ENCODE data around the gene SSTR4.

The SSTR4 gene

GRCh38 chr20:23007886-23008655 is 27.0 kb upstream of the SSTR4 start:
- TF ChIP-seq CREB5 (CRISPR knock-in tag; IDR thresholded peaks at IDR 0.05; ENCODE audit: low read depth) (no peak), PPARA (CRISPR knock-in tag; IDR thresholded peaks at IDR 0.05; ENCODE audit: borderline replicate concordance) (no peak), PATZ1 (CRISPR knock-in tag; IDR thresholded peaks at IDR 0.05; ENCODE audit: borderline replicate concordance) (no peak), ZFP30 (CRISPR knock-in tag; IDR thresholded peaks at IDR 0.05) (no peak), RARB (CRISPR knock-in tag; IDR thresholded peaks at IDR 0.05) (no peak), ZFP3 (CRISPR knock-in tag; IDR thresholded peaks at IDR 0.05) (no peak)
- no peak for ATAC-seq

GRCh38 chr20:23008667-23009066 is 26.4 kb upstream of the SSTR4 start:
- no peak for TF ChIP-seq POU6F1 (CRISPR knock-in tag; IDR thresholded peaks at IDR 0.05; ENCODE audit: borderline replicate concordance, low read depth)
- no peak for TF ChIP-seq CREB5 (CRISPR knock-in tag; IDR thresholded peaks at IDR 0.05; ENCODE audit: low read depth)
- TF ChIP-seq TSHZ2 (CRISPR knock-in tag; IDR thresholded peaks at IDR 0.05) = no peak
- TF ChIP-seq OSR1 (CRISPR knock-in tag; IDR thresholded peaks at IDR 0.05) = no peak
- no peak for TF ChIP-seq BACH2 (CRISPR knock-in tag; IDR thresholded peaks at IDR 0.05; ENCODE audit: borderline replicate concordance)
- no peak for TF ChIP-seq ZFP3 (CRISPR knock-in tag; IDR thresholded peaks at IDR 0.05)
- TF ChIP-seq SNAI2 (CRISPR knock-in tag; IDR thresholded peaks at IDR 0.05) = no peak
- TF ChIP-seq ZNF8 (CRISPR knock-in tag; IDR thresholded peaks at IDR 0.05) = no peak
- TF ChIP-seq RARB (CRISPR knock-in tag; IDR thresholded peaks at IDR 0.05) = no peak
- no peak for TF ChIP-seq ESRRG (CRISPR knock-in tag; IDR thresholded peaks at IDR 0.05)
- no peak for ATAC-seq

GRCh38 chr20:23009636-23010035 is 25.5 kb upstream of the SSTR4 start:
- TF ChIP-seq PPARA (CRISPR knock-in tag; IDR thresholded peaks at IDR 0.05; ENCODE audit: borderline replicate concordance) = no peak
- TF ChIP-seq POU6F1 (CRISPR knock-in tag; IDR thresholded peaks at IDR 0.05; ENCODE audit: borderline replicate concordance, low read depth) = no peak
- TF ChIP-seq ZC3H10 (CRISPR knock-in tag; IDR thresholded peaks at IDR 0.05) = no peak
- TF ChIP-seq ARNTL (CRISPR knock-in tag; IDR thresholded peaks at IDR 0.05; ENCODE audit: borderline replicate concordance, low read depth) = no peak
- no peak for TF ChIP-seq TSHZ2 (CRISPR knock-in tag; IDR thresholded peaks at IDR 0.05)
- TF ChIP-seq CREB5 (CRISPR knock-in tag; IDR thresholded peaks at IDR 0.05; ENCODE audit: low read depth) = no peak
- TF ChIP-seq ZNF70 (CRISPR knock-in tag; IDR thresholded peaks at IDR 0.05) = no peak
- TF ChIP-seq ZNF8 (CRISPR knock-in tag; IDR thresholded peaks at IDR 0.05) = no peak
- TF ChIP-seq ZNF565 (CRISPR knock-in tag; conservative IDR thresholded peaks at IDR 0.05; ENCODE audit: low read depth) = no peak
- TF ChIP-seq SNAI2 (CRISPR knock-in tag; IDR thresholded peaks at IDR 0.05) = no peak
- TF ChIP-seq ISL1 (CRISPR knock-in tag; IDR thresholded peaks at IDR 0.05) = no peak
- TF ChIP-seq ESRRG (CRISPR knock-in tag; IDR thresholded peaks at IDR 0.05) = no peak
- TF ChIP-seq ZFP30 (CRISPR knock-in tag; IDR thresholded peaks at IDR 0.05) = no peak

More at GRCh38 chr20:23009636-23010035, 25.5 kb upstream of the SSTR4 start:
- ATAC-seq = no peak
